Measurements from ENCODE around the gene DDIT3. TPM values are rescaled to one million over a fixed set of nuclear protein-coding genes. Genes with fewer than 3 reads are reported as not detected.

Gene DDIT3
- total RNA-seq, 1 experiment from 2014 or later: 3.4 TPM

GRCh38 chr12:57483466-57483865 is 36.8 kb downstream of the DDIT3 start:
- POLR2A ChIA-PET: no interaction called here
- Mint-ChIP-seq H3K27ac (peak overlapping the region; percentile 1; the same call in 1 of the 2 replicates), H3K4me1 (peaks cover 17% of the 10 kb centered on the region), H3K9me3 (no peaks in the 10 kb centered on the region), H3K4me3 (no peak overlapping the region), H3K36me3 (peaks cover 4% of the 10 kb centered on the region), H3K27me3 (ENCODE audit: low read depth) (peaks cover 28% of the 10 kb centered on the region)
- DNase-seq (ENCODE audit: low spot score): no peak
- CTCF ChIA-PET: interaction anchor here (0.7 to 2.5 kb wide), 3 partner anchors 8 to 897 kb away, joined by 3 to 9 read pairs (median 5); no protein-coding TSS in a partner anchor
- no peak for ATAC-seq
- TF ChIP-seq ZNF396 (CRISPR knock-in tag; IDR thresholded peaks at IDR 0.05; ENCODE audit: borderline replicate concordance): no peak
- no peak for TF ChIP-seq E2F4 (CRISPR knock-in tag; IDR thresholded peaks at IDR 0.05; ENCODE audit: borderline replicate concordance, low read depth)
- no peak for TF ChIP-seq NFYB (CRISPR knock-in tag; conservative IDR thresholded peaks at IDR 0.05; ENCODE audit: low read depth)
- TF ChIP-seq ETV6 (CRISPR knock-in tag; IDR thresholded peaks at IDR 0.05): no peak
- TF ChIP-seq E2F1 (CRISPR knock-in tag; IDR thresholded peaks at IDR 0.05): no peak
- no peak for TF ChIP-seq GABPB1 (CRISPR knock-in tag; IDR thresholded peaks at IDR 0.05)
- no peak for TF ChIP-seq GTF2I (CRISPR knock-in tag; conservative IDR thresholded peaks at IDR 0.05)
- no peak for TF ChIP-seq ATF3 (CRISPR knock-in tag; conservative IDR thresholded peaks at IDR 0.05)
- no peak for TF ChIP-seq FOXK1 (CRISPR knock-in tag; IDR thresholded peaks at IDR 0.05)
- TF ChIP-seq FOXP4 (CRISPR knock-in tag; IDR thresholded peaks at IDR 0.05): no peak
- no peak for TF ChIP-seq MXD4 (CRISPR knock-in tag; IDR thresholded peaks at IDR 0.05; ENCODE audit: borderline replicate concordance)
- no peak for TF ChIP-seq STAT6 (CRISPR knock-in tag; conservative IDR thresholded peaks at IDR 0.05; ENCODE audit: low read depth)
- no peak for TF ChIP-seq RELA (CRISPR knock-in tag; IDR thresholded peaks at IDR 0.05; ENCODE audit: borderline replicate concordance)
- TF ChIP-seq MYBL2 (CRISPR knock-in tag; IDR thresholded peaks at IDR 0.05): no peak
- no peak for TF ChIP-seq ATF6 (CRISPR knock-in tag; IDR thresholded peaks at IDR 0.05)
- no peak for TF ChIP-seq ZNF532 (CRISPR knock-in tag; IDR thresholded peaks at IDR 0.05; ENCODE audit: borderline replicate concordance)

All from WTC11 (cell line).